ENCODE data around the gene PIGU. TPM values are rescaled to one million over a fixed set of nuclear protein-coding genes. Genes with fewer than 3 reads are reported as not detected.

The PIGU gene
- total and polyA plus RNA-seq, 2 of the 13 experiments (the other 11 are each of a cell fraction or from before 2014, with no cell fraction given): 45.5 to 231 TPM

GRCh38 chr20:34511891-34512265 is 165.0 kb downstream of the PIGU start (continued):
- TF ChIP-seq, protein P1, sequence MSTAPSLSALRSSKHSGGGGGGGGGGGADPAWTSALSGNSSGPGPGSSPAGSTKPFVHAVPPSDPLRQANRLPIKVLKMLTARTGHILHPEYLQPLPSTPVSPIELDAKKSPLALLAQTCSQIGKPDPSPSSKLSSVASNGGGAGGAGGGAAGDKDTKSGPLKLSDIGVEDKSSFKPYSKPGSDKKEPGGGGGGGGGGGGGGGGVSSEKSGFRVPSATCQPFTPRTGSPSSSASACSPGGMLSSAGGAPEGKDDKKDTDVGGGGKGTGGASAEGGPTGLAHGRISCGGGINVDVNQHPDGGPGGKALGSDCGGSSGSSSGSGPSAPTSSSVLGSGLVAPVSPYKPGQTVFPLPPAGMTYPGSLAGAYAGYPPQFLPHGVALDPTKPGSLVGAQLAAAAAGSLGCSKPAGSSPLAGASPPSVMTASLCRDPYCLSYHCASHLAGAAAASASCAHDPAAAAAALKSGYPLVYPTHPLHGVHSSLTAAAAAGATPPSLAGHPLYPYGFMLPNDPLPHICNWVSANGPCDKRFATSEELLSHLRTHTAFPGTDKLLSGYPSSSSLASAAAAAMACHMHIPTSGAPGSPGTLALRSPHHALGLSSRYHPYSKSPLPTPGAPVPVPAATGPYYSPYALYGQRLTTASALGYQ (CRISPR knock-in tag; IDR thresholded peaks at IDR 0.05): no peak
- TF ChIP-seq ZNF180 (CRISPR knock-in tag; IDR thresholded peaks at IDR 0.05; ENCODE audit: borderline replicate concordance, low read depth) (no peak), ZNF576 (CRISPR knock-in tag; IDR thresholded peaks at IDR 0.05) (no peak), MIER2 (CRISPR knock-in tag; IDR thresholded peaks at IDR 0.05) (no peak), ARID3A (IDR thresholded peaks at IDR 0.05; ENCODE audit: low read depth, low read length) (peak; percentile 67), ZNF17 (CRISPR knock-in tag; IDR thresholded peaks at IDR 0.05) (no peak), ZNF263 (CRISPR knock-in tag; IDR thresholded peaks at IDR 0.05) (no peak), WIZ (CRISPR knock-in tag; IDR thresholded peaks at IDR 0.05) (no peak), MATR3 (CRISPR knock-in tag; IDR thresholded peaks at IDR 0.05) (no peak), GZF1 (CRISPR knock-in tag; IDR thresholded peaks at IDR 0.05) (no peak), ZBTB39 (CRISPR knock-in tag; IDR thresholded peaks at IDR 0.05) (no peak), SMARCC2 (IDR thresholded peaks at IDR 0.05) (no peak), MYNN (CRISPR knock-in tag; IDR thresholded peaks at IDR 0.05; ENCODE audit: low read depth) (no peak), ELF1 (CRISPR knock-in tag; IDR thresholded peaks at IDR 0.05) (no peak), SP1 (IDR thresholded peaks at IDR 0.05) (no peak), SP1 (CRISPR knock-in tag; IDR thresholded peaks at IDR 0.05) (no peak), NR2F2 (IDR thresholded peaks at IDR 0.05; ENCODE audit: borderline replicate concordance, low read depth) (0 out of 2 replicates have a peak, but pooled peaks have one; percentile 16), SRSF4 (IDR thresholded peaks at IDR 0.05; ENCODE audit: low read depth, low read length, poor library complexity, severe bottlenecking) (no peak)
- TF ChIP-seq, protein P2, sequence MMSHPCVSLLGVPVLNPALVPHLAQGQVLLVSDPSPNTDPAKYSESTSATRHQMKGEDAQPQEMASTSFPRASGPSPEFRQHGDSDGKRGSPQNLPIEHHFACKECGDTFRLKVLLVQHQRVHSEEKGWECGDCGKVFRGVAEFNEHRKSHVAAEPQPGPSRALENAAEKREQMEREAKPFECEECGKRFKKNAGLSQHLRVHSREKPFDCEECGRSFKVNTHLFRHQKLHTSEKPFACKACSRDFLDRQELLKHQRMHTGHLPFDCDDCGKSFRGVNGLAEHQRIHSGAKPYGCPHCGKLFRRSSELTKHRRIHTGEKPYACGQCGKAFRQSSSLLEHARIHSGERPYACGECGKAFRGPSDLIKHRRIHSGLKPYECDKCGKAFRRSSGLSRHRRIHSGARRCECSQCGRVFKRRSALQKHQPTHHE (CRISPR knock-in tag; IDR thresholded peaks at IDR 0.05; ENCODE audit: borderline replicate concordance): no peak
- TF ChIP-seq, protein P3, sequence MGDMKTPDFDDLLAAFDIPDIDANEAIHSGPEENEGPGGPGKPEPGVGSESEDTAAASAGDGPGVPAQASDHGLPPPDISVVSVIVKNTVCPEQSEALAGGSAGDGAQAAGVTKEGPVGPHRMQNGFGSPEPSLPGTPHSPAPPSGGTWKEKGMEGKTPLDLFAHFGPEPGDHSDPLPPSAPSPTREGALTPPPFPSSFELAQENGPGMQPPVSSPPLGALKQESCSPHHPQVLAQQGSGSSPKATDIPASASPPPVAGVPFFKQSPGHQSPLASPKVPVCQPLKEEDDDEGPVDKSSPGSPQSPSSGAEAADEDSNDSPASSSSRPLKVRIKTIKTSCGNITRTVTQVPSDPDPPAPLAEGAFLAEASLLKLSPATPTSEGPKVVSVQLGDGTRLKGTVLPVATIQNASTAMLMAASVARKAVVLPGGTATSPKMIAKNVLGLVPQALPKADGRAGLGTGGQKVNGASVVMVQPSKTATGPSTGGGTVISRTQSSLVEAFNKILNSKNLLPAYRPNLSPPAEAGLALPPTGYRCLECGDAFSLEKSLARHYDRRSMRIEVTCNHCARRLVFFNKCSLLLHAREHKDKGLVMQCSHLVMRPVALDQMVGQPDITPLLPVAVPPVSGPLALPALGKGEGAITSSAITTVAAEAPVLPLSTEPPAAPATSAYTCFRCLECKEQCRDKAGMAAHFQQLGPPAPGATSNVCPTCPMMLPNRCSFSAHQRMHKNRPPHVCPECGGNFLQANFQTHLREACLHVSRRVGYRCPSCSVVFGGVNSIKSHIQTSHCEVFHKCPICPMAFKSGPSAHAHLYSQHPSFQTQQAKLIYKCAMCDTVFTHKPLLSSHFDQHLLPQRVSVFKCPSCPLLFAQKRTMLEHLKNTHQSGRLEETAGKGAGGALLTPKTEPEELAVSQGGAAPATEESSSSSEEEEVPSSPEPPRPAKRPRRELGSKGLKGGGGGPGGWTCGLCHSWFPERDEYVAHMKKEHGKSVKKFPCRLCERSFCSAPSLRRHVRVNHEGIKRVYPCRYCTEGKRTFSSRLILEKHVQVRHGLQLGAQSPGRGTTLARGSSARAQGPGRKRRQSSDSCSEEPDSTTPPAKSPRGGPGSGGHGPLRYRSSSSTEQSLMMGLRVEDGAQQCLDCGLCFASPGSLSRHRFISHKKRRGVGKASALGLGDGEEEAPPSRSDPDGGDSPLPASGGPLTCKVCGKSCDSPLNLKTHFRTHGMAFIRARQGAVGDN (CRISPR knock-in tag; IDR thresholded peaks at IDR 0.05): no peak
